Measurements from ENCODE around the gene PRSS53. TPM values are rescaled to one million over a fixed set of nuclear protein-coding genes. Genes with fewer than 3 reads are reported as not detected.

PRSS53 gene
- total and polyA plus RNA-seq, 3 donors from 2014 or later = 1.1 to 6.1 (median 2.7) TPM

- Histone ChIP-seq H3K4me3 (peak overlapping the region; percentile 98 to 99), H3K36me3 (ENCODE audit: low read depth, missing control alignments) (no peaks in the 10 kb centered on the region), H3K9me3 (no peaks in the 10 kb centered on the region), H3K27ac (peak overlapping the region; percentile 84 to 94), H3K27me3 (no peaks in the 10 kb centered on the region), H3K4me1 (peaks cover 16% of the 10 kb centered on the region)
- intact Hi-C loops (cut with DNase I; ENCODE audit: low total_unique reads) = no loop called here
- WGBS, 2 donors = 1% methylated on average over 7 of the region's 7 CpGs
- DNase-seq = no peak
- TF ChIP-seq POLR2A (IDR thresholded peaks at IDR 0.05) = no peak
- TF ChIP-seq, protein P1, sequence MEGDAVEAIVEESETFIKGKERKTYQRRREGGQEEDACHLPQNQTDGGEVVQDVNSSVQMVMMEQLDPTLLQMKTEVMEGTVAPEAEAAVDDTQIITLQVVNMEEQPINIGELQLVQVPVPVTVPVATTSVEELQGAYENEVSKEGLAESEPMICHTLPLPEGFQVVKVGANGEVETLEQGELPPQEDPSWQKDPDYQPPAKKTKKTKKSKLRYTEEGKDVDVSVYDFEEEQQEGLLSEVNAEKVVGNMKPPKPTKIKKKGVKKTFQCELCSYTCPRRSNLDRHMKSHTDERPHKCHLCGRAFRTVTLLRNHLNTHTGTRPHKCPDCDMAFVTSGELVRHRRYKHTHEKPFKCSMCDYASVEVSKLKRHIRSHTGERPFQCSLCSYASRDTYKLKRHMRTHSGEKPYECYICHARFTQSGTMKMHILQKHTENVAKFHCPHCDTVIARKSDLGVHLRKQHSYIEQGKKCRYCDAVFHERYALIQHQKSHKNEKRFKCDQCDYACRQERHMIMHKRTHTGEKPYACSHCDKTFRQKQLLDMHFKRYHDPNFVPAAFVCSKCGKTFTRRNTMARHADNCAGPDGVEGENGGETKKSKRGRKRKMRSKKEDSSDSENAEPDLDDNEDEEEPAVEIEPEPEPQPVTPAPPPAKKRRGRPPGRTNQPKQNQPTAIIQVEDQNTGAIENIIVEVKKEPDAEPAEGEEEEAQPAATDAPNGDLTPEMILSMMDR (IDR thresholded peaks at IDR 0.05) = no peak
Measured at GRCh38 chr16:31074814-31075183, 13.9 kb downstream of the PRSS53 start.

GRCh38 chr16:31073970-31074813 is 14.6 kb downstream of the PRSS53 start, which contains the start of the genes ZNF646 and ZNF668:
Gene ZNF646 (plus strand): TSS chr16:31074422. CDS start chr16:31076325, 1,903 bp downstream.
Gene ZNF668 (minus strand): TSS chr16:31074240. CDS start chr16:31064459, 9,781 bp downstream.
- DNase-seq = peak; percentile 100
- peaks cover 16% of the 10 kb centered on the region for H3K4me1 ChIP-seq
- TF ChIP-seq, protein P1 (IDR thresholded peaks at IDR 0.05) = no peak
- TF ChIP-seq POLR2A (IDR thresholded peaks at IDR 0.05) = no peak
- peak within 1 kb of the TSS; percentile 98 to 99 for H3K4me3 ChIP-seq
- H3K27me3 ChIP-seq = no peaks in the 10 kb centered on the region
- H3K9me3 ChIP-seq = no peaks in the 10 kb centered on the region
- intact Hi-C loops (cut with DNase I; ENCODE audit: low total_unique reads) = no loop called here
- 0 to 1% methylated on average over 47 to 48 of the region's 48 CpGs for WGBS, 2 donors
- peak within 1 kb of the TSS; percentile 90 to 94 for H3K27ac ChIP-seq
- H3K36me3 ChIP-seq (ENCODE audit: low read depth, missing control alignments) = no peaks in the 10 kb centered on the region

DNA sequence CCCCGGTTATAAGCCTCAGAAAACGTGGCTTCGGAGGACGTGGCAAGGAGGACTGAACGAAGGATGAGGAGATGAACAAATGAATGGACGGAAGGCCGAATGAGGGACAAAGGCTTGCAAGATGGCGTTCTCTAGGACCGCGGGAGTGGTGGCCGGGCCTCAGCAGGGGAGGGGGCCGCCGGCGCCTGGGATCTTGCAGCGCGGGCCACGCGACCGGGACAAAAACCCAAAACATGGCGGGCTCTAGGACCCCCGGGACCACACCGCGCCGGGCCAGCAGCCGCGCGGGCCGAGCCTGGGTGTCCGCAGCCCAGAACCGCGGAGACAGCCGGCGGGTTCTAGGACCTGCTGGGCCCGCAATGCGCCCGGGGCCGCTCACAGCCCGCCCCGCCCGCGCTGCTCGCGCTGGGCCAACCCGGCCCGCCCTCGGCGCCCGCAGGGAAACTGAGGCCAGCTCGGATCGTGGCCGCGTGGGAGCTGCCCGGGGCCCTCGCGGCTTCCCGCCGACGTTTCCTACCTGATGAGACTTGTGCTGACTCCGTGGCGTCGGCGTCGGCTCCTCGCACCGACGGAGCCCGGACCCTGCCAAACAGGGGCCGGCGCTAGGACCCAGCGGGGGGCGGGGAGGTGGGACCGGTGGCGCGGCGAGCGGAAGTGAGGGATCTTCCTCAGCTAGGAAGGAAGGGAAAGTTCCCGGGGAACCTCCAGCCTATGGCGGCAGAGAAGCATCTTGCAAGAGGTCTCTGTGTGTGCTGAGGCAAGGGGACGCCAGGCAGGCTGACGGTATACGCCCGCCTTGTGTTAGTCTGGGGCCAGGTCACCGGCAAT is 15.4 kb downstream of the PRSS53 start:
- H3K36me3 ChIP-seq (ENCODE audit: low read depth, missing control alignments) = no peaks in the 10 kb centered on the region
- peak; percentile 97 for DNase-seq
- H3K27ac ChIP-seq = peak overlapping the region; percentile 90 to 94
- intact Hi-C loops (cut with DNase I; ENCODE audit: low total_unique reads) = no loop called here
- H3K9me3 ChIP-seq = no peaks in the 10 kb centered on the region
- H3K4me3 ChIP-seq = peak overlapping the region; percentile 98 to 99
- peaks cover 16% of the 10 kb centered on the region for H3K4me1 ChIP-seq
- 0% methylated on average over 41 to 72 of the region's 83 CpGs for WGBS, 2 donors
- no peak for TF ChIP-seq POLR2A (IDR thresholded peaks at IDR 0.05)
- H3K27me3 ChIP-seq = no peaks in the 10 kb centered on the region

DNA sequence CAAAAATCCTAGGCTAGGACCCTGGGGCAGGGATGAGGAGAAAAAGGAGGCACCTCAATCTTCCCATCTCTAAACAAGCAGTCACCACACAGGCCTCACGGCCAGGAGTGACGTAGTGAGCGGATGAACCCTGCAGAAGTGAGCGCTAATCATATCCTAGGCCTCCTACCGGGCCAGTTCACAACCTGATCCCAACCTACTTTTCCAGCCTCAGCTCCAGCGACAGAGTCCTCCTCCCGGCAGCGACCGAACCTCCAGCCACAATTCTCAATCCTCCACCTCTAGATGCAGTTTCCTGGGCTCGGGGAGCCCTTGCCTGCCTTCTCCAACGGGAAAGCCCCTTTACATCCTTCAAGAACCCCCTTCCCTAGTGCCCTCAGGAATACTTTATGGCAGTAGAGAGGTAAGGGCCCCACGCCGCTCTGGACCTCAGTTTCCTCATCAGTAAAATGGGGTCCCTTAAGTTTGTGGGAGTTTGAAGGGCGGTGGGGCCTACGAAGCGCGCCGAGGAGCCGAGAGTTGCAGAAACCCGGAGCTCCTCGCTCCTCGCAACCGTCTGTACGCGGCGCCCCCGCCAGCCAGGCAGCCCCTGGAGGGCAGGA is 16.1 kb downstream of the PRSS53 start:
- H3K27me3 ChIP-seq = no peaks in the 10 kb centered on the region
- no peak for TF ChIP-seq POLR2A (IDR thresholded peaks at IDR 0.05)
- TF ChIP-seq, protein P1 (IDR thresholded peaks at IDR 0.05) = no peak
- H3K27ac ChIP-seq = peak overlapping the region in 1 of 2 donors; percentile 94
- no peaks in the 10 kb centered on the region for H3K9me3 ChIP-seq
- 2 to 5% methylated on average over 19 to 27 of the region's 27 CpGs for WGBS, 2 donors
- no peak for DNase-seq
- H3K4me3 ChIP-seq = peak overlapping the region; percentile 98 to 99
- peaks cover 16% of the 10 kb centered on the region for H3K4me1 ChIP-seq
- H3K36me3 ChIP-seq (ENCODE audit: low read depth, missing control alignments) = no peaks in the 10 kb centered on the region
- intact Hi-C loops (cut with DNase I; ENCODE audit: low total_unique reads) = no loop called here

Measured in testis (tissue), 3 donors.